ENCODE data around the gene PDE1C. TPM values are rescaled to one million over a fixed set of nuclear protein-coding genes. Genes with fewer than 3 reads are reported as not detected.

The PDE1C gene
- total RNA-seq, 1 experiment from 2014 or later, result 14.1 TPM

- no peaks in the 10 kb centered on the region for H3K9me3 ChIP-seq (ENCODE audit: low read length)
- H3K4me2 ChIP-seq (ENCODE audit: low read length), result no peak overlapping the region
- no TSS peak for BruUV-seq (replicated peaks)
- intact Hi-C loops (cut with micrococcal nuclease), result no loop called here
- DNase-seq (no peak), ATAC-seq (no peak)
- H3K27me3 ChIP-seq (ENCODE audit: low read length), result no peaks in the 10 kb centered on the region
- H3K4me1 ChIP-seq (ENCODE audit: insufficient read depth, low read length), result no peaks in the 10 kb centered on the region; the same call in 1 of the 2 replicates
- H3K27ac ChIP-seq (ENCODE audit: low read length), result no peak overlapping the region
- H3F3A ChIP-seq (ENCODE audit: low read length, unreplicated experiment), result no peaks in the 10 kb centered on the region
- H3K4me3 ChIP-seq (ENCODE audit: low read length), result no peak overlapping the region
- CTCF ChIA-PET, result no interaction called here
- POLR2A ChIA-PET (ENCODE audit: unreplicated experiment), result no interaction called here
- TF ChIP-seq EZH2 (IDR thresholded peaks at IDR 0.05; ENCODE audit: low read length, unreplicated experiment), result no peak
- TF ChIP-seq, protein P1, sequence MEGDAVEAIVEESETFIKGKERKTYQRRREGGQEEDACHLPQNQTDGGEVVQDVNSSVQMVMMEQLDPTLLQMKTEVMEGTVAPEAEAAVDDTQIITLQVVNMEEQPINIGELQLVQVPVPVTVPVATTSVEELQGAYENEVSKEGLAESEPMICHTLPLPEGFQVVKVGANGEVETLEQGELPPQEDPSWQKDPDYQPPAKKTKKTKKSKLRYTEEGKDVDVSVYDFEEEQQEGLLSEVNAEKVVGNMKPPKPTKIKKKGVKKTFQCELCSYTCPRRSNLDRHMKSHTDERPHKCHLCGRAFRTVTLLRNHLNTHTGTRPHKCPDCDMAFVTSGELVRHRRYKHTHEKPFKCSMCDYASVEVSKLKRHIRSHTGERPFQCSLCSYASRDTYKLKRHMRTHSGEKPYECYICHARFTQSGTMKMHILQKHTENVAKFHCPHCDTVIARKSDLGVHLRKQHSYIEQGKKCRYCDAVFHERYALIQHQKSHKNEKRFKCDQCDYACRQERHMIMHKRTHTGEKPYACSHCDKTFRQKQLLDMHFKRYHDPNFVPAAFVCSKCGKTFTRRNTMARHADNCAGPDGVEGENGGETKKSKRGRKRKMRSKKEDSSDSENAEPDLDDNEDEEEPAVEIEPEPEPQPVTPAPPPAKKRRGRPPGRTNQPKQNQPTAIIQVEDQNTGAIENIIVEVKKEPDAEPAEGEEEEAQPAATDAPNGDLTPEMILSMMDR (conservative IDR thresholded peaks at IDR 0.05; ENCODE audit: low read depth, low read length), result no peak
- no peaks in the 10 kb centered on the region for H3K79me2 ChIP-seq (ENCODE audit: low read length)
- H3K9me2 ChIP-seq (replicated peaks; ENCODE audit: low read length), result no peaks in the 10 kb centered on the region
- H4K20me1 ChIP-seq (ENCODE audit: low read length), result no peaks in the 10 kb centered on the region
- no peak overlapping the region for H2AFZ ChIP-seq (ENCODE audit: low read length)
- H3K9ac ChIP-seq (ENCODE audit: low read length), result no peak overlapping the region
- no peaks in the 10 kb centered on the region for H3K36me3 ChIP-seq (ENCODE audit: low read depth, low read length)
Observed at GRCh38 chr7:32100407-32100907, 30.2 kb upstream of the PDE1C start.

DNA sequence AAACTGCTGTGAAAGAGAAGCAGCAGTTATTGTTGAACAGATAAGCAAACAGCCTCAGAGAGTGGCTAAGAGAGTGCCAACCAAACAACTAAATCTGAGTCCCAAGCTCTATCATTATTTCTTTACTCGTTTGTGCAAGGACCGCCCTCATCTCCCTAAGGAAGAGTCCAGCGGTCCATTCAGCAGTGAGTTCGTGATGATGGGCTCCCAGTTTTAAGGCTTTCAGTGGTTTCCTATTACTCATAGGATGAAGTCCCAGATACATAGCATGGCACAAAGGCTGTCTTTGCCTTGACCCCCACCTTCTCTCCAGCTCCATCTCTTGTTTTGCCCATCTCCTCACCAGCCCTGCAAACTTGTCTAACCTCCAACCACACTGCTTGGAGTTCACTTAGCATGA lies 24.3 kb upstream of the PDE1C start:
- CTCF ChIA-PET, result no interaction called here

More for the DNA sequence above, 24.3 kb upstream of the PDE1C start:
- Histone ChIP-seq H3K27me3 (ENCODE audit: low read length) (no peaks in the 10 kb centered on the region), H3K9me3 (ENCODE audit: low read length) (no peaks in the 10 kb centered on the region), H3K4me2 (ENCODE audit: low read length) (0 out of 2 replicates have a peak overlapping the region, but pooled peaks have one; percentile 49), H2AFZ (ENCODE audit: low read length) (no peak overlapping the region), H3K4me3 (ENCODE audit: low read length) (no peak overlapping the region), H3K27ac (ENCODE audit: low read length) (peak overlapping the region; percentile 84), H3K79me2 (ENCODE audit: low read length) (no peaks in the 10 kb centered on the region), H3K36me3 (ENCODE audit: low read depth, low read length) (no peaks in the 10 kb centered on the region), H3F3A (ENCODE audit: low read length, unreplicated experiment) (no peaks in the 10 kb centered on the region), H4K20me1 (ENCODE audit: low read length) (no peaks in the 10 kb centered on the region), H3K9me2 (replicated peaks; ENCODE audit: low read length) (no peaks in the 10 kb centered on the region), H3K4me1 (ENCODE audit: insufficient read depth, low read length) (peaks cover 32% of the 10 kb centered on the region), H3K9ac (ENCODE audit: low read length) (no peak overlapping the region)
- DNase-seq (no peak), ATAC-seq (no peak)
- POLR2A ChIA-PET (ENCODE audit: unreplicated experiment), result no interaction called here
- TF ChIP-seq EZH2 (IDR thresholded peaks at IDR 0.05; ENCODE audit: low read length, unreplicated experiment) (no peak), EZH2phosphoT487 (IDR thresholded peaks at IDR 0.05; ENCODE audit: borderline replicate concordance, low read length) (no peak)
- TF ChIP-seq, protein P1 (conservative IDR thresholded peaks at IDR 0.05; ENCODE audit: low read depth, low read length), result no peak
- BruUV-seq (replicated peaks), result no TSS peak
- intact Hi-C loops (cut with micrococcal nuclease), result loop anchor here (5.0 kb wide), 2 partner anchors 147 to 277 kb away; no protein-coding TSS in a partner anchor
